SJCRH30 (cell line): Measurements from ENCODE around the gene APAF1. TPM values are rescaled to one million over a fixed set of nuclear protein-coding genes. Genes with fewer than 3 reads are reported as not detected.
"Not testable (repeated sequence)": the region's sequence is repeated elsewhere in the genome, so short reads cannot be mapped to it uniquely, and the experiment has no call there.

Experiments
- DNase-seq, 2 experiments: peaks; one replicate each; pipeline ENCODE4 v3.0.0-alpha.2; 2015 to 2020
- H3K27ac ChIP-seq: fragments of 250-450 bp; sonication (Bioruptor Pico); 2 replicates; pipeline ENCODE4 v1.5.1; 2020; ENCODE audit warnings: mild to moderate bottlenecking, moderate library complexity
- H3K27me3 ChIP-seq: fragments of 250-450 bp; sonication (Bioruptor Pico); 2 replicates; pipeline ENCODE4 v1.5.1; 2020; ENCODE audit warnings: mild to moderate bottlenecking, moderate library complexity
- H3K36me3 ChIP-seq: fragments of 250-450 bp; sonication (Bioruptor Pico); 2 replicates; pipeline ENCODE4 v1.5.1; 2020; ENCODE audit warnings: mild to moderate bottlenecking, moderate library complexity
- H3K4me1 ChIP-seq: fragments of 250-450 bp; sonication (Bioruptor Pico); 2 replicates; pipeline ENCODE4 v1.5.1; 2020; ENCODE audit warnings: mild to moderate bottlenecking, moderate library complexity
- H3K4me3 ChIP-seq: fragments of 250-450 bp; sonication (Bioruptor Pico); 2 replicates; pipeline ENCODE4 v1.5.1; 2020; ENCODE audit warnings: mild to moderate bottlenecking, moderate library complexity
- H3K9me3 ChIP-seq: fragments of 250-450 bp; sonication (Bioruptor Pico); replicated peaks from 2 replicates; pipeline ENCODE4 v1.5.1; 2020; ENCODE audit warnings: mild to moderate bottlenecking, moderate library complexity
- total RNA-seq: library from RNA; depleted of rRNA; stranded (reverse); fragments of >200 nt; shearing (Covaris generic); gene quantifications from 2 replicates; pipeline ENCODE4 v1.2.3, GENCODE V29; 2014

Gene APAF1
- total RNA-seq, 1 experiment from 2014 or later: 47.4 TPM

GRCh38 chr12:98750511-98750910 lies 105.4 kb downstream of the APAF1 start:
- no peaks in the 10 kb centered on the region for H3K9me3 ChIP-seq
- H3K36me3 ChIP-seq: no peaks in the 10 kb centered on the region
- H3K27me3 ChIP-seq: no peaks in the 10 kb centered on the region
- H3K27ac ChIP-seq: no peak overlapping the region
- no peak overlapping the region for H3K4me3 ChIP-seq
- DNase-seq: no peak
- H3K4me1 ChIP-seq: peaks cover 12% of the 10 kb centered on the region

GRCh38 chr12:98751580-98752115 lies 106.6 kb downstream of the APAF1 start:
- Histone ChIP-seq H3K4me1 (peaks cover 12% of the 10 kb centered on the region), H3K36me3 (no peaks in the 10 kb centered on the region), H3K27me3 (no peaks in the 10 kb centered on the region), H3K9me3 (no peaks in the 10 kb centered on the region), H3K4me3 (no peak overlapping the region), H3K27ac (no peak overlapping the region)
- no peak for DNase-seq

- Histone ChIP-seq H3K4me3 (no peak overlapping the region), H3K4me1 (peaks cover 12% of the 10 kb centered on the region), H3K27me3 (no peaks in the 10 kb centered on the region), H3K36me3 (no peaks in the 10 kb centered on the region), H3K9me3 (no peaks in the 10 kb centered on the region), H3K27ac (no peak overlapping the region)
- DNase-seq: no peak
These were observed 107.6 kb downstream of the APAF1 start for GRCh38 chr12:98752726-98753125.

- H3K36me3 ChIP-seq: no peaks in the 10 kb centered on the region
- DNase-seq: peak; percentile 32 to 65
- H3K4me3 ChIP-seq: no peak overlapping the region
- no peaks in the 10 kb centered on the region for H3K9me3 ChIP-seq
- H3K27me3 ChIP-seq: no peaks in the 10 kb centered on the region
- H3K4me1 ChIP-seq: peaks cover 12% of the 10 kb centered on the region
- H3K27ac ChIP-seq: peak overlapping the region; percentile 29
These were observed 109.0 kb downstream of the APAF1 start for GRCh38 chr12:98754095-98754494.

- not testable (repeated sequence) for H3K27me3 ChIP-seq, H3K36me3 ChIP-seq, H3K27ac ChIP-seq, DNase-seq, H3K4me3 ChIP-seq, H3K9me3 ChIP-seq
- peaks cover 12% of the 10 kb centered on the region for H3K4me1 ChIP-seq
These were observed 110.8 kb downstream of the APAF1 start for GRCh38 chr12:98755855-98756254.

GRCh38 chr12:98757455-98757854 lies 112.4 kb downstream of the APAF1 start:
- H3K4me3 ChIP-seq: no peak overlapping the region
- H3K9me3 ChIP-seq: no peaks in the 10 kb centered on the region
- peaks cover 12% of the 10 kb centered on the region for H3K4me1 ChIP-seq
- H3K36me3 ChIP-seq: no peaks in the 10 kb centered on the region
- no peaks in the 10 kb centered on the region for H3K27me3 ChIP-seq
- H3K27ac ChIP-seq: no peak overlapping the region
- DNase-seq: no peak

GRCh38 chr12:98758331-98758730 lies 113.2 kb downstream of the APAF1 start:
- no peak overlapping the region for H3K27ac ChIP-seq

GRCh38 chr12:98763656-98764055 lies 118.6 kb downstream of the APAF1 start:
- DNase-seq: no peak
- Histone ChIP-seq H3K4me1 (no peaks in the 10 kb centered on the region), H3K36me3 (no peaks in the 10 kb centered on the region), H3K9me3 (no peaks in the 10 kb centered on the region), H3K27ac (no peak overlapping the region), H3K4me3 (no peak overlapping the region), H3K27me3 (no peaks in the 10 kb centered on the region)

More at GRCh38 chr12:98758331-98758730, 113.2 kb downstream of the APAF1 start:
- Histone ChIP-seq H3K36me3 (no peaks in the 10 kb centered on the region), H3K4me3 (no peak overlapping the region), H3K27me3 (no peaks in the 10 kb centered on the region), H3K9me3 (no peaks in the 10 kb centered on the region), H3K4me1 (peaks cover 9% of the 10 kb centered on the region)
- DNase-seq: no peak

- Histone ChIP-seq H3K4me1 (peaks cover 9% of the 10 kb centered on the region), H3K9me3 (no peaks in the 10 kb centered on the region), H3K27me3 (no peaks in the 10 kb centered on the region), H3K4me3 (no peak overlapping the region), H3K36me3 (no peaks in the 10 kb centered on the region), H3K27ac (no peak overlapping the region)
- DNase-seq: no peak
These were observed 122.2 kb downstream of the APAF1 start for GRCh38 chr12:98767248-98767647.

- H3K27me3 ChIP-seq: no peaks in the 10 kb centered on the region
- no peak for DNase-seq
- H3K4me3 ChIP-seq: no peak overlapping the region
- no peaks in the 10 kb centered on the region for H3K36me3 ChIP-seq
- H3K9me3 ChIP-seq: no peaks in the 10 kb centered on the region
- H3K27ac ChIP-seq: no peak overlapping the region
- H3K4me1 ChIP-seq: peaks cover 9% of the 10 kb centered on the region
These were observed 124.0 kb downstream of the APAF1 start for GRCh38 chr12:98769068-98769467.

- H3K4me1 ChIP-seq: peaks cover 9% of the 10 kb centered on the region
- H3K4me3 ChIP-seq: no peak overlapping the region
- no peak overlapping the region for H3K27ac ChIP-seq
- no peaks in the 10 kb centered on the region for H3K9me3 ChIP-seq
- H3K27me3 ChIP-seq: no peaks in the 10 kb centered on the region
- no peaks in the 10 kb centered on the region for H3K36me3 ChIP-seq
- no peak for DNase-seq
These were observed 125.1 kb downstream of the APAF1 start for GRCh38 chr12:98770230-98770629.

- DNase-seq: no peak
- peaks cover 9% of the 10 kb centered on the region for H3K4me1 ChIP-seq
- H3K27me3 ChIP-seq: no peaks in the 10 kb centered on the region
- no peaks in the 10 kb centered on the region for H3K9me3 ChIP-seq
- H3K36me3 ChIP-seq: no peaks in the 10 kb centered on the region
- no peak overlapping the region for H3K27ac ChIP-seq
- H3K4me3 ChIP-seq: no peak overlapping the region
These were observed 127.0 kb downstream of the APAF1 start for GRCh38 chr12:98771811-98772752.

- no peaks in the 10 kb centered on the region for H3K27me3 ChIP-seq
- no peak overlapping the region for H3K27ac ChIP-seq
- no peaks in the 10 kb centered on the region for H3K36me3 ChIP-seq
- H3K4me3 ChIP-seq: no peak overlapping the region
- no peak for DNase-seq
- H3K4me1 ChIP-seq: peaks cover 9% of the 10 kb centered on the region
- H3K9me3 ChIP-seq: no peaks in the 10 kb centered on the region
These were observed 127.7 kb downstream of the APAF1 start for GRCh38 chr12:98772818-98773217.

GRCh38 chr12:98780261-98780660 lies 135.2 kb downstream of the APAF1 start:
- Histone ChIP-seq H3K4me3 (no peak overlapping the region), H3K4me1 (no peaks in the 10 kb centered on the region), H3K9me3 (no peaks in the 10 kb centered on the region), H3K27ac (no peak overlapping the region), H3K27me3 (no peaks in the 10 kb centered on the region), H3K36me3 (no peaks in the 10 kb centered on the region)
- DNase-seq: no peak

- H3K4me3 ChIP-seq: no peak overlapping the region
- no peaks in the 10 kb centered on the region for H3K27me3 ChIP-seq
- no peaks in the 10 kb centered on the region for H3K9me3 ChIP-seq
- no peaks in the 10 kb centered on the region for H3K36me3 ChIP-seq
- no peak overlapping the region for H3K27ac ChIP-seq
- DNase-seq: no peak
- H3K4me1 ChIP-seq: no peaks in the 10 kb centered on the region
These were observed 138.3 kb downstream of the APAF1 start for GRCh38 chr12:98783420-98783819.
